Measurements from ENCODE around the gene TLL1.

Gene TLL1

GRCh38 chr4:165872461-165873297 is at the start of gene TLL1:
Gene TLL1, plus strand, starts transcription at chr4:165873237. Its CDS starts 668 bp downstream, at chr4:165873905.
- DNase-seq (ENCODE audit: low read depth), result no peak

- no peak for DNase-seq (ENCODE audit: low read depth)
These were observed 46.9 kb upstream of the TLL1 start for GRCh38 chr4:165826166-165826565.

DNA sequence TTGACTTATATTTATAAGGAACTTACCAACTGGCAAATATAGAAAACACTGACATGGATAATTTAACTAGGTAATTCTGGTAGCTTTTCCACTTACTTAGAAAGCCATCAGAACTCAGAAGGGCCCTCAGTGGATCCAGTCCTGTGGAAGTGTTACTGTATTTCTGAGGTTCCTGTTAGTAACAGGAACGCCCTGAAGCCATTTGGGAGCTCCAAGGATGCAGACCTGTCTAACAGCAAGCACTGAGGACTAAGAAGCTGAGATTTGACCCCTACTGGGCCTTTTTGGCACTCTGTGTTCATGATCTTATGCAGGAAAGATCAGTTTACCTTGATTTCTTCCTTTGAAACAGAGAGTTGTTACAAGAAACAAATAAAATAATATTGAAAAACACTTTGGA is 46.0 kb upstream of the TLL1 start:
- DNase-seq (ENCODE audit: low read depth), result no peak

DNA sequence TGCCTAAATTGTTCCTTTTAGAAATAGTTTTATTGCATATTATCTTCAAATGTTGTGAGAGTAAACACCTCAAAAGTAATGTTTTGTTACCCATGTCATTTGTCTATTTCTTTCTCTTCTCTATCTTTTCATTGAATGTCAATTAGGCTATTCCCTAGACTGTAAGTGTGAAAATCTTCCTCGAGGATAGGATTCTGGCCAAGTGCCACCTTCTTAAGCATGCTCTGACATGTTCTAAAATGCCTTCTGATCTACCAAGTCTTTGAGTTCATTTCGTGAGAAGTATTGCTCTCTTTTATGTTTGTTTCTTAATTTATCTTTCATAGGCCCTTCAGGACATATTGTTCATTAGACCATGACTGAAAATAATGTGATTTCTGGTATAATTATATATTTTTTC is 44.1 kb upstream of the TLL1 start:
- DNase-seq (ENCODE audit: low read depth), result no peak

- DNase-seq (ENCODE audit: low read depth), result no peak
These were observed 38.9 kb upstream of the TLL1 start for GRCh38 chr4:165834116-165834515.

- DNase-seq (ENCODE audit: low read depth), result no peak
These were observed 34.5 kb upstream of the TLL1 start for GRCh38 chr4:165838575-165838974.

GRCh38 chr4:165839615-165840333 is 33.3 kb upstream of the TLL1 start:
- DNase-seq (ENCODE audit: low read depth), result no peak

GRCh38 chr4:165842684-165843083 is 30.4 kb upstream of the TLL1 start:
- DNase-seq (ENCODE audit: low read depth), result no peak

DNA sequence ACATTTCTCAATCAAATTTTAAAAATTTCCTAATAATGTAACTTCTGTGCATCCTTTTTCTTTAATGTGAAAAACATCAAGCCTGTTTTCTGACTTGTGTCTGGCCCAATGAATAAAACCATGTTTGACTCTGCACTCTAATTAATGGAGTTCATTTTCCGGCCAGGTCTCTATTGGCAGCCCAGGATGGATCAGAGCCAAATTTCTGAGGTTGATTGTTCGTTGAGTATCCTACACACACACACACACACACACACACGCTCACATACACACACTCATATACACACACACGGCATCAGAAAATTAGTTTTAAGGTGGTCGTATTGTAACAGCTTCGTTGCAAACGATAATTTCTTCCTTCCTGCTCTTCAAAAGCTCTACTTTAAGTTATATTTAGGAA is 28.9 kb upstream of the TLL1 start:
- no peak for DNase-seq (ENCODE audit: low read depth)

GRCh38 chr4:165851256-165851655 is 21.8 kb upstream of the TLL1 start:
- DNase-seq (ENCODE audit: low read depth), result no peak

DNA sequence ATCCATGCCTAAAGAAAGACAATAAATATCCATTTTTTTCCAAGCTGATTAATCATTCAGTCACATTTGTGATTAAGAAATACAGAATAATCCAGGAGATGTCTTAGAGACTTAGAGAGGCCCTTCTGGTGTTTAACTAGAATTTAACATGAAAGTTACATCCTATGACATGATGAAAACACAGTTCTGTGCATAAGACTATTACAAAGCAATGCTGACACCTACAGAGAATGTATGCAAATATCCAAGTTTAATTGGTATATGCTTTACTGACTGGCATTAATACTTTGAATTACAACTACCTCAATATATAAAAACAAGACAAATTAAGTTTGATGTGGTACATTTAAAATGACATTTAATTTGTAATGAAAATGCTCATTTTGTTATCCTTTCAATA is 17.8 kb upstream of the TLL1 start:
- DNase-seq (ENCODE audit: low read depth), result no peak

DNA sequence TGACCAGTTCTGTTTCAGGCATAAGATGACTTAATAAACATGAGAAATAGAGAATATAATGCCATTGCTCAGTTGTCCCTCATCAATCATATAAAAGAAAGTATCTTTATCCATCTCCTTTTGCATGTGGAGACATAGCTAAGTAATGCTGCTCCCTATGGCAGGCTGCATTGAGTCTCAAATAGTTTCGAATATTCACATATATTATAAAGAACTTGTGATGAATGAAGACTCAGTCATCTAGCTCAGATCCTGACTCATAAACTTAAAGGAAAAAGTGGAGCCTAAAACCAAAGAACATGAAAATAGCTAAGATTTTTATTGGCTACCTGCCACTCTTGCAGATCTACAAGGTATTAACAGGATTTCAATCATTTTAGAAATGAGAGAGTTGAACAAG is 11.7 kb upstream of the TLL1 start:
- no peak for DNase-seq (ENCODE audit: low read depth)

GRCh38 chr4:165864271-165864670 is 8.8 kb upstream of the TLL1 start:
- no peak for DNase-seq (ENCODE audit: low read depth)

- no peak for DNase-seq (ENCODE audit: low read depth)
These were observed 6.9 kb upstream of the TLL1 start for GRCh38 chr4:165866019-165866650.

DNA sequence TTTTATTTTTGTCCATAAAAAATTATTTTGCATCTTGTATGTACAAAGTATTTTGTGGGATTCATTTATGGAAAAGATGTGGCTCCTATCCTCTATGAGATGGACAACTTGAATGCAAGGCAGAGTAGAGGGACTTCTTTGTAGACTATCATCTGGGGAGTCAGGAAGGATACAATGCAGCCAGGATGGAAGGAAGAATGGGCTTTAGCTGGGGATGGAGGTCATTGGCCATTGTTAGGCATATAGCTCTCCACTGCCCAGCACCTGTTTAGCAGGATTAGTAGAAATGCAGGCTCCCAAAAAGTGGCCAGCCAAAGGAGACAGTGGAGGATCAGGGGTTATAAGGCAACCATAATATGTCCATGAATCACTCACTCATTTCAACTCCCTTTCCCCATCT is 5.1 kb upstream of the TLL1 start:
- no peak for DNase-seq (ENCODE audit: low read depth)

GRCh38 chr4:165873298-165874071 is 448 bp downstream of the TLL1 start:
- no peak for DNase-seq (ENCODE audit: low read depth)

DNA sequence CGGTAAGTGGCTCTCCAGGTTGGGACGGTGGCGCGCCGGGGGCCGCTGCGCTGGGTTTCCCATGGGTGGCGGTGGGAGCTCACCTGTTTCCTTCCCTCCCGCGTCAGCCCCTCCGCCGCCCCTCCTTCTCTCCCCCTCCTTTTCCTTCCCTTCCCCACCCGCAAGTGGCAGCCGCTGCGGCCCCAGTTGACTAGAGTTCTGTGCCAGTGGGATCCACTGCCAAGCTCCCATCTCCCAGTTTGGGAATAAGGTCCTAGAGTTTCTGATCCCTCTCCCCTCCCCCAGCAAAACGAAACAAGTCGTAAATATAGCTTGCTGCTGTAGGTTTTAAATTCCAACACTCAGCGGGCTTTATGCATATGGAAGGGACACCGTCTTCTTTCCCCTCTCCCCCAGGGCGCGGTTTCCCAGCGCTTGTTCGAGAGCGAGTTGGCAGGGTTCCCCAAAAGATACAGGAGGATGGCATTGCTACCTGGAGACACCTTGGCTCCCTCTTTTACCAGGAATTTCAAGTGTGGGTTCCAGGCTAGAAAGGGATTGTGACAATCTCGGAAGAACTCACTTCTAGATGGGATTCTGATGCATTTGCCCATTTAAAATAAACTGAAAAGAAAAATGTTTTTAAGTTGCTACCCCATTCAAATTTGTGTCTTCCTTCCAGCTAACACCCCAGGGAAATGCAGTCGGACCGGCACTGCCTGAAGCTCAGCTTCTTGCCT is 1.2 kb downstream of the TLL1 start:
- DNase-seq (ENCODE audit: low read depth), result no peak

- DNase-seq (ENCODE audit: low read depth), result no peak
These were observed 1.8 kb downstream of the TLL1 start for GRCh38 chr4:165874791-165875371.

GRCh38 chr4:165875446-165875845 is 2.4 kb downstream of the TLL1 start:
- no peak for DNase-seq (ENCODE audit: low read depth)

DNA sequence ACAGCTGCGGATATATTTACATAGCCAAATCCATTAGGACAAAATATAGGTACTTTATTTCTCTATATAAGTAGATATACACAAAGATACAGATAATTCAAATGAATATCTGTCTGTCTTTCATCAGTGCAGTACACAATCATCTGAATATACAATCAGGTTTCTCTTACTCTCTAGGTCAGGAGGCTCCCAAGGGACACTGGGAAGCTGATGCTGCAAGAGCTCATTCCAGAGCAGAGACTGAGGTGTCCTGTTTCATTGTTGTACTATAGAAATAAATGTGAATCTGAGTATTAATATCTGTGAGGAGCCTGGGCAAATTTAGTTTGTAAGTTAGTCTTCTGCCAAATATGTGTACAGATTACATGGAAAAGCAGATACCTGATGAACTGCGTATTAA is 4.2 kb downstream of the TLL1 start:
- no peak for DNase-seq (ENCODE audit: low read depth)

- DNase-seq (ENCODE audit: low read depth), result no peak
These were observed 6.6 kb downstream of the TLL1 start for GRCh38 chr4:165879641-165880040.
